ENCODE data around the gene CARD6.
"Not testable (repeated sequence)": the region's sequence is repeated elsewhere in the genome, so short reads cannot be mapped to it uniquely, and the experiment has no call there.

The CARD6 gene

GRCh38 chr5:40869384-40869783, 28.2 kb downstream of the CARD6 start:
- no peak for TF ChIP-seq CTCF (IDR thresholded peaks at IDR 0.05; ENCODE audit: low read depth, low read length)
- DNase-seq (ENCODE audit: extremely low read depth, low read depth): no peak

- no peak for TF ChIP-seq CTCF (IDR thresholded peaks at IDR 0.05; ENCODE audit: low read depth, low read length)
- no peak for DNase-seq (ENCODE audit: extremely low read depth, low read depth)
Measured at GRCh38 chr5:40871177-40871576, 30.0 kb downstream of the CARD6 start.

GRCh38 chr5:40872253-40872652, 31.1 kb downstream of the CARD6 start:
- DNase-seq (ENCODE audit: extremely low read depth, low read depth): not testable (repeated sequence)

- DNase-seq (ENCODE audit: extremely low read depth, low read depth): no peak
- TF ChIP-seq CTCF (IDR thresholded peaks at IDR 0.05; ENCODE audit: low read depth, low read length): no peak
Measured at GRCh38 chr5:40873286-40873880, 32.2 kb downstream of the CARD6 start.

- DNase-seq (ENCODE audit: extremely low read depth, low read depth): no peak
- TF ChIP-seq CTCF (IDR thresholded peaks at IDR 0.05; ENCODE audit: low read depth, low read length): no peak
Measured at GRCh38 chr5:40875958-40876357, 34.8 kb downstream of the CARD6 start.

- DNase-seq (ENCODE audit: extremely low read depth, low read depth): no peak
- no peak for TF ChIP-seq CTCF (IDR thresholded peaks at IDR 0.05; ENCODE audit: low read depth, low read length)
Measured at GRCh38 chr5:40877371-40877988, 36.3 kb downstream of the CARD6 start.

- DNase-seq (ENCODE audit: extremely low read depth, low read depth): no peak
Measured at GRCh38 chr5:40879163-40879942, 38.2 kb downstream of the CARD6 start.

More at GRCh38 chr5:40879163-40879942, 38.2 kb downstream of the CARD6 start:
- peak; percentile 37 for TF ChIP-seq CTCF (IDR thresholded peaks at IDR 0.05; ENCODE audit: low read depth, low read length)

Measured in AG09319 (cell line).